ENCODE measurements around the gene HSDL1.
A peak's percentile ranks its signal among the peaks of the same experiment; 100 is the strongest.

The HSDL1 gene

GRCh38 chr16:84105301-84105815 is 39.6 kb downstream of the HSDL1 start:
- no peak for DNase-seq

GRCh38 chr16:84104231-84104630 is 40.7 kb downstream of the HSDL1 start:
- DNase-seq, result no peak

- no peak for DNase-seq
Measured at GRCh38 chr16:84103678-84104077, 41.3 kb downstream of the HSDL1 start.

GRCh38 chr16:84098939-84099338 is 46.0 kb downstream of the HSDL1 start:
- no peak for DNase-seq

GRCh38 chr16:84096447-84097005 is 48.5 kb downstream of the HSDL1 start:
- no peak for DNase-seq

GRCh38 chr16:84095466-84095865 is 49.5 kb downstream of the HSDL1 start:
- no peak for DNase-seq

- DNase-seq, result no peak
Measured at GRCh38 chr16:84093879-84094270, 51.1 kb downstream of the HSDL1 start.

- no peak for DNase-seq
Measured at GRCh38 chr16:84093120-84093878, 51.7 kb downstream of the HSDL1 start.

- DNase-seq, result no peak
Measured at GRCh38 chr16:84091460-84091859, 53.5 kb downstream of the HSDL1 start.

GRCh38 chr16:84090211-84090610 is 54.8 kb downstream of the HSDL1 start:
- DNase-seq, result no peak

- DNase-seq, result peak; percentile 11 to 49 (median 41)
Measured at GRCh38 chr16:84088695-84089395, 56.1 kb downstream of the HSDL1 start.

GRCh38 chr16:84087466-84088151 is 57.4 kb downstream of the HSDL1 start:
- no peak for DNase-seq

- no peak for DNase-seq
Measured at GRCh38 chr16:84087001-84087400, 58.0 kb downstream of the HSDL1 start.

GRCh38 chr16:84086341-84086740 is 58.6 kb downstream of the HSDL1 start:
- DNase-seq, result no peak

- DNase-seq, result no peak
Measured at GRCh38 chr16:84085773-84086172, 59.2 kb downstream of the HSDL1 start.

- no peak for DNase-seq
Measured at GRCh38 chr16:84085271-84085667, 59.7 kb downstream of the HSDL1 start.

- peak; percentile 45 to 69 (median 56) for DNase-seq
Measured at GRCh38 chr16:84084570-84085270, 60.3 kb downstream of the HSDL1 start.

- DNase-seq, result no peak
Measured at GRCh38 chr16:84082835-84083569, 62.0 kb downstream of the HSDL1 start.

- no peak for DNase-seq
Measured at GRCh38 chr16:84082110-84082509, 62.9 kb downstream of the HSDL1 start.

- DNase-seq, result no peak
Measured at GRCh38 chr16:84081446-84081989, 63.5 kb downstream of the HSDL1 start.

GRCh38 chr16:84080813-84081212 is 64.2 kb downstream of the HSDL1 start:
- no peak for DNase-seq

- DNase-seq, result no peak
Measured at GRCh38 chr16:84080378-84080777, 64.6 kb downstream of the HSDL1 start.

Measured in stimulated activated naive CD4-positive, alpha-beta T cell (primary cell).